Epithelial cell of prostate (primary cell): ENCODE measurements around the gene ATRX.
A peak's percentile ranks its signal among the peaks of the same experiment; 100 is the strongest.
"Not testable (repeated sequence)": the region's sequence is repeated elsewhere in the genome, so short reads cannot be mapped to it uniquely, and the experiment has no call there.

Experiments used
- DNase-seq: peaks from one replicate; pipeline ENCODE4 v3.0.0-alpha.2; 2011; ENCODE audit warnings: low read depth, low spot score
- H3K27ac ChIP-seq: fragments of 450-650 bp; 2 replicates; pipeline ENCODE4 v1.5.1; 2017; ENCODE audit warnings: mild to moderate bottlenecking

The ATRX gene

GRCh38 chrX:77742788-77743476, 43.1 kb downstream of the ATRX start:
- no peak overlapping the region for H3K27ac ChIP-seq
- no peak for DNase-seq

- peak overlapping the region; percentile 12 for H3K27ac ChIP-seq
- no peak for DNase-seq
These were observed 45.6 kb downstream of the ATRX start for GRCh38 chrX:77740376-77740905.

GRCh38 chrX:77733342-77733741, 52.7 kb downstream of the ATRX start:
- H3K27ac ChIP-seq = no peak overlapping the region
- no peak for DNase-seq

GRCh38 chrX:77731821-77732419, 54.1 kb downstream of the ATRX start:
- no peak for DNase-seq
- H3K27ac ChIP-seq = no peak overlapping the region

GRCh38 chrX:77726095-77726494, 59.9 kb downstream of the ATRX start:
- not testable (repeated sequence) for DNase-seq

GRCh38 chrX:77723681-77724080, 62.3 kb downstream of the ATRX start:
- DNase-seq = no peak

More at GRCh38 chrX:77726095-77726494, 59.9 kb downstream of the ATRX start:
- not testable (repeated sequence) for H3K27ac ChIP-seq

GRCh38 chrX:77719388-77719787, 66.6 kb downstream of the ATRX start:
- no peak overlapping the region for H3K27ac ChIP-seq
- DNase-seq = no peak

More at GRCh38 chrX:77723681-77724080, 62.3 kb downstream of the ATRX start:
- H3K27ac ChIP-seq = no peak overlapping the region

- H3K27ac ChIP-seq = no peak overlapping the region
- DNase-seq = no peak
These were observed 81.1 kb downstream of the ATRX start for GRCh38 chrX:77704881-77705280.

- DNase-seq = no peak
- H3K27ac ChIP-seq = no peak overlapping the region
These were observed 87.8 kb downstream of the ATRX start for GRCh38 chrX:77698242-77698641.

GRCh38 chrX:77694491-77694890, 91.5 kb downstream of the ATRX start:
- H3K27ac ChIP-seq = no peak overlapping the region
- no peak for DNase-seq

- H3K27ac ChIP-seq = no peak overlapping the region
These were observed 92.4 kb downstream of the ATRX start for GRCh38 chrX:77693594-77693993.

GRCh38 chrX:77691916-77692315, 94.1 kb downstream of the ATRX start:
- DNase-seq = no peak
- no peak overlapping the region for H3K27ac ChIP-seq

More at GRCh38 chrX:77693594-77693993, 92.4 kb downstream of the ATRX start:
- DNase-seq = no peak

- H3K27ac ChIP-seq = no peak overlapping the region
- no peak for DNase-seq
These were observed 96.6 kb downstream of the ATRX start for GRCh38 chrX:77689376-77689775.

GRCh38 chrX:77685683-77686082, 100.3 kb downstream of the ATRX start:
- not testable (repeated sequence) for DNase-seq, H3K27ac ChIP-seq

- no peak for DNase-seq
- no peak overlapping the region for H3K27ac ChIP-seq
These were observed 106.9 kb downstream of the ATRX start for GRCh38 chrX:77679144-77679543.

GRCh38 chrX:77675986-77676385, 110.0 kb downstream of the ATRX start:
- H3K27ac ChIP-seq = no peak overlapping the region
- DNase-seq = no peak

- H3K27ac ChIP-seq = peak overlapping the region; percentile 52
- peak; percentile 0 for DNase-seq
These were observed 117.4 kb downstream of the ATRX start for GRCh38 chrX:77668391-77669237.

GRCh38 chrX:77658886-77659285, 127.1 kb downstream of the ATRX start:
- DNase-seq = no peak

GRCh38 chrX:77652095-77652494, 133.9 kb downstream of the ATRX start:
- no peak for DNase-seq
- no peak overlapping the region for H3K27ac ChIP-seq

More at GRCh38 chrX:77658886-77659285, 127.1 kb downstream of the ATRX start:
- H3K27ac ChIP-seq = no peak overlapping the region

GRCh38 chrX:77640702-77641101, 145.3 kb downstream of the ATRX start:
- H3K27ac ChIP-seq = no peak overlapping the region
- DNase-seq = no peak

GRCh38 chrX:77639820-77640219, 146.2 kb downstream of the ATRX start:
- no peak for DNase-seq
- no peak overlapping the region for H3K27ac ChIP-seq
